Measurements from ENCODE around the gene TBC1D9. TPM values are rescaled to one million over a fixed set of nuclear protein-coding genes. Genes with fewer than 3 reads are reported as not detected.

TBC1D9 gene
- total RNA-seq, 4 donors from 2014 or later = 13.3 to 17.5 (median 15.2) TPM

DNA sequence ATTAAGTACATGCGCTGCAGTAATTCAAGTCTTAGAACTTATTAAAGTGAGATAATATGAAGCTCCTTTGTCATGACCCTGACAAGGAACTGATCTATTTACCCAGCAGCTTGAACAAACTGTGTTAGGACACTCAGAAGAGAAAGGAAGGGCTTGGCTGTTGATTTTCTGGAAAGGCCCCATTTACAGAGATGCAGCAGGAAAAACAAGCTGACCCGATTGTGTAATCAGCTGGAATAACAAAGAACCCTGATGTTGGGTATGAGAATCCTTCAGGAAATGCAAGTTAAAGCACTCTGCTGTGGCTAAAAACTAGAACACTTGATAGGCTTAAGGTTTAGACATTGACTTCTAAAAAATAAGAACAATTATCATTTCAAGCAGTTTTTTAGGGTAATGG, 64.8 kb downstream of the TBC1D9 start:
- WGBS, 2 donors = 50 to 51% methylated on average over 2 of the region's 2 CpGs
- DNase-seq = peak in 1 of 2 donors; percentile 3
- H3K36me3 ChIP-seq = no peaks in the 10 kb centered on the region
- H3K9me3 ChIP-seq = no peaks in the 10 kb centered on the region
- no peaks in the 10 kb centered on the region for H3K27me3 ChIP-seq
- TF ChIP-seq POLR2A (IDR thresholded peaks at IDR 0.05) (no peak), CTCF (IDR thresholded peaks at IDR 0.05) (no peak)
- peak overlapping the region; percentile 13 to 53 (median 25) for H3K27ac ChIP-seq
- H3K4me1 ChIP-seq = peaks cover 5 to 14% of the 10 kb centered on the region in 2 donors
- intact Hi-C loops (cut with DNase I) = no loop called here
- H3K4me3 ChIP-seq (replicated peaks in 1 of 3) = no peak overlapping the region

GRCh38 chr4:140690093-140690492, 66.1 kb downstream of the TBC1D9 start:
- intact Hi-C loops (cut with DNase I) = no loop called here

GRCh38 chr4:140689623-140690022, 66.6 kb downstream of the TBC1D9 start:
- H3K4me1 ChIP-seq = peaks cover 5 to 14% of the 10 kb centered on the region in 2 donors
- H3K27me3 ChIP-seq = no peaks in the 10 kb centered on the region
- 55 to 61% methylated on average over 3 of the region's 3 CpGs for WGBS, 2 donors
- intact Hi-C loops (cut with DNase I) = no loop called here
- no peak overlapping the region for H3K4me3 ChIP-seq (replicated peaks in 1 of 3)
- DNase-seq = peak; percentile 8 to 28
- no peak for TF ChIP-seq CTCF (IDR thresholded peaks at IDR 0.05)
- no peak for TF ChIP-seq POLR2A (IDR thresholded peaks at IDR 0.05)
- H3K36me3 ChIP-seq = no peaks in the 10 kb centered on the region
- no peak overlapping the region for H3K27ac ChIP-seq
- H3K9me3 ChIP-seq = no peaks in the 10 kb centered on the region

More at GRCh38 chr4:140690093-140690492, 66.1 kb downstream of the TBC1D9 start:
- H3K27ac ChIP-seq = peak overlapping the region in 1 of 3 donors; percentile 11
- no peaks in the 10 kb centered on the region for H3K9me3 ChIP-seq
- peaks cover 5 to 14% of the 10 kb centered on the region in 2 donors for H3K4me1 ChIP-seq
- DNase-seq = no peak
- 93 to 98% methylated on average over 1 of the region's 1 CpG for WGBS, 2 donors
- H3K27me3 ChIP-seq = no peaks in the 10 kb centered on the region
- TF ChIP-seq CTCF (IDR thresholded peaks at IDR 0.05) (no peak), POLR2A (IDR thresholded peaks at IDR 0.05) (no peak)
- no peak overlapping the region for H3K4me3 ChIP-seq (replicated peaks in 1 of 3)
- H3K36me3 ChIP-seq = no peaks in the 10 kb centered on the region

DNA sequence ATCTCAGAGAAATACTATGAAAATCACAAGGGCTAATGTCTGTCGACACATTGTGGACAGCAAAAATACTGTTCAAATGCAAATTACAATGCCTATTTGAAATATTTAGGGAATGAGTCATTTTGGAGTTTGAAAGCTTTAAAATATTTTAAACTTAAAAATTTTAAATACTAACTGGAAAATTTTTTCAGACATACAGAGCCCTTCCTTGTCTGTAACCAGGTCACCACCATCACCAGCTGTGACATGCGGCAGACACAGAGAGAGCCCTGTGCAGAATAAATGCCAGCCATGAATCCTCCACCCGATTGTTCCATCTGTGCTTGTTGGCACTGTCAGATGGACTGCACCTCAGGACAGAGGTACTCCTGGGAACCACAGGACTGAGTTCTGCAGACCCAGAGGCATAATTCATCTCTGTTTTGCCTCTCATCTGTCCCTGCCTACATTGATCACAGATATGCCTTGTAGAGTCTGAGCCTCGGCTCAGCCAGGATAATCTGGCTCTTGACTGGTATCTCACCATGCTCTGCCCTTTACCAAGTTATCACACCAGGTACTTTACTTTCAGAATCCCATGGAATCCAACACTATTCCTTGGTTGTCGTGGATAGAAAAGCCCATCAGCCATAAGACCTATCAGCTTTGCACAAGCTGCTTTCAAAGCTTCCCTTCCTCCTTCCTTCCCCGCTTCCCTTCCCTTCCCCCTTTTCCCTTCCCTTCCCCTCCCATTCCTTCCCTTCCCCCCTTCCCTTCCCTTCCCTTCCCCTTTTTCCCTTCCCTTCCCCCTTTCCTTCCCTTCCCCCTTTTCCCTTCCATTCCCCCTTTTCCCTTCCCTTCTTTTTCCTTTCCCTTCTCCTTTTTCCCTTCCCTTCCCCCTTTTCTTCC, 67.2 kb downstream of the TBC1D9 start:
- H3K4me3 ChIP-seq (replicated peaks in 1 of 3) = no peak overlapping the region
- H3K36me3 ChIP-seq = no peaks in the 10 kb centered on the region
- intact Hi-C loops (cut with DNase I) = no loop called here
- no peaks in the 10 kb centered on the region for H3K9me3 ChIP-seq
- peaks cover 5 to 14% of the 10 kb centered on the region in 2 donors for H3K4me1 ChIP-seq
- 91% methylated on average over 6 of the region's 6 CpGs for WGBS, 2 donors
- no peaks in the 10 kb centered on the region for H3K27me3 ChIP-seq
- no peak for TF ChIP-seq CTCF (IDR thresholded peaks at IDR 0.05)
- TF ChIP-seq POLR2A (IDR thresholded peaks at IDR 0.05) = no peak
- no peak overlapping the region for H3K27ac ChIP-seq
- DNase-seq = no peak

GRCh38 chr4:140686796-140687195, 69.4 kb downstream of the TBC1D9 start:
- H3K27ac ChIP-seq = no peak overlapping the region
- TF ChIP-seq CTCF (IDR thresholded peaks at IDR 0.05) (no peak), POLR2A (IDR thresholded peaks at IDR 0.05) (no peak)
- no peaks in the 10 kb centered on the region for H3K9me3 ChIP-seq
- intact Hi-C loops (cut with DNase I) = no loop called here
- no peaks in the 10 kb centered on the region for H3K27me3 ChIP-seq
- H3K4me1 ChIP-seq = peaks cover 5 to 9% of the 10 kb centered on the region in 2 donors
- H3K36me3 ChIP-seq = no peaks in the 10 kb centered on the region
- no peak for DNase-seq
- no peak overlapping the region for H3K4me3 ChIP-seq (replicated peaks in 1 of 3)
